ENCODE data around the gene MVB12B.

The MVB12B gene

GRCh38 chr9:126411225-126411947, 84.8 kb downstream of the MVB12B start:
- no peak for DNase-seq

- no peak for DNase-seq
Measured at GRCh38 chr9:126411948-126412284, 85.3 kb downstream of the MVB12B start.

GRCh38 chr9:126412905-126413304, 86.3 kb downstream of the MVB12B start:
- DNase-seq, result no peak

GRCh38 chr9:126413391-126414068, 86.9 kb downstream of the MVB12B start:
- DNase-seq, result no peak

GRCh38 chr9:126415741-126416370, 89.2 kb downstream of the MVB12B start:
- DNase-seq, result no peak

GRCh38 chr9:126417043-126417442, 90.4 kb downstream of the MVB12B start:
- no peak for DNase-seq

GRCh38 chr9:126417684-126418083, 91.1 kb downstream of the MVB12B start:
- no peak for DNase-seq

- DNase-seq, result no peak
Measured at GRCh38 chr9:126418608-126419007, 92.0 kb downstream of the MVB12B start.

- DNase-seq, result no peak
Measured at GRCh38 chr9:126419475-126419874, 92.8 kb downstream of the MVB12B start.

GRCh38 chr9:126420135-126420534, 93.5 kb downstream of the MVB12B start:
- DNase-seq, result no peak

GRCh38 chr9:126420643-126421564, 94.3 kb downstream of the MVB12B start:
- no peak for DNase-seq

GRCh38 chr9:126421567-126422428, 95.2 kb downstream of the MVB12B start:
- no peak for DNase-seq

GRCh38 chr9:126423142-126423915, 96.7 kb downstream of the MVB12B start:
- no peak for DNase-seq

- no peak for DNase-seq
Measured at GRCh38 chr9:126423916-126424185, 97.2 kb downstream of the MVB12B start.

GRCh38 chr9:126424511-126424910, 97.9 kb downstream of the MVB12B start:
- no peak for DNase-seq

GRCh38 chr9:126428534-126429175, 102.0 kb downstream of the MVB12B start:
- DNase-seq, result no peak

GRCh38 chr9:126429190-126429589, 102.6 kb downstream of the MVB12B start:
- no peak for DNase-seq

GRCh38 chr9:126430124-126430523, 103.5 kb downstream of the MVB12B start:
- no peak for DNase-seq

GRCh38 chr9:126431077-126431742, 104.6 kb downstream of the MVB12B start:
- no peak for DNase-seq

- DNase-seq, result no peak
Measured at GRCh38 chr9:126432659-126433058, 106.0 kb downstream of the MVB12B start.
